Epithelial cell of proximal tubule (primary cell): ENCODE results near the gene ANKRD44. TPM values are rescaled to one million over a fixed set of nuclear protein-coding genes. Genes with fewer than 3 reads are reported as not detected.

ENCODE experiments used
- DNase-seq: peaks from one replicate; pipeline ENCODE4 v3.0.0-alpha.2; 2011; ENCODE audit warnings: low read depth
- H3K4me3 ChIP-seq: 2 replicates; pipeline ENCODE4 v1.5.1; 2011; ENCODE audit warnings: low read depth, mild to moderate bottlenecking, low read length
- CTCF ChIP-seq: conservative IDR thresholded peaks from 2 replicates; pipeline ENCODE4 v1.5.1; 2012; ENCODE audit warnings: low read depth, mild to moderate bottlenecking, low read length
- total RNA-seq: library from RNA; depleted of rRNA; stranded (reverse); fragments of >200 nt; gene quantifications from 2 replicates; pipeline ENCODE4 v1.2.3, GENCODE V29; 2015

The ANKRD44 gene
- total RNA-seq, 1 donor from 2014 or later: 1.7 TPM

- no peak overlapping the region for H3K4me3 ChIP-seq
- no peak for TF ChIP-seq CTCF
- no peak for DNase-seq
Measured at GRCh38 chr2:197229509-197230443, 80.8 kb downstream of the ANKRD44 start.

- no peak overlapping the region for H3K4me3 ChIP-seq
- TF ChIP-seq CTCF: no peak
- DNase-seq: no peak
Measured at GRCh38 chr2:197223451-197223850, 87.1 kb downstream of the ANKRD44 start.

GRCh38 chr2:197219636-197220035, 90.9 kb downstream of the ANKRD44 start:
- TF ChIP-seq CTCF: no peak
- DNase-seq: no peak
- no peak overlapping the region for H3K4me3 ChIP-seq

- H3K4me3 ChIP-seq: no peak overlapping the region
- no peak for TF ChIP-seq CTCF
- no peak for DNase-seq
Measured at GRCh38 chr2:197217541-197217940, 93.0 kb downstream of the ANKRD44 start.

GRCh38 chr2:197216361-197216979, 94.1 kb downstream of the ANKRD44 start:
- H3K4me3 ChIP-seq: no peak overlapping the region
- no peak for TF ChIP-seq CTCF
- no peak for DNase-seq

GRCh38 chr2:197215748-197216360, 94.7 kb downstream of the ANKRD44 start:
- H3K4me3 ChIP-seq: no peak overlapping the region
- DNase-seq: no peak
- TF ChIP-seq CTCF: no peak
